Measurements from ENCODE around the gene XRCC2.
"Not testable (repeated sequence)": the region's sequence is repeated elsewhere in the genome, so short reads cannot be mapped to it uniquely, and the experiment has no call there.

Gene XRCC2

GRCh38 chr7:152675759-152676636 lies at the start of gene XRCC2:
Gene XRCC2 (minus strand): TSS chr7:152676141. CDS start chr7:152676079, 62 bp downstream.
- DNase-seq (ENCODE audit: low read depth, low spot score) = peak; percentile 38

- DNase-seq (ENCODE audit: low read depth, low spot score) = no peak
These were observed 47.4 kb upstream of the XRCC2 start for GRCh38 chr7:152723364-152723763.

- DNase-seq (ENCODE audit: low read depth, low spot score) = not testable (repeated sequence)
These were observed 36.6 kb upstream of the XRCC2 start for GRCh38 chr7:152712412-152713042.

- no peak for DNase-seq (ENCODE audit: low read depth, low spot score)
These were observed 35.6 kb upstream of the XRCC2 start for GRCh38 chr7:152711444-152711944.

GRCh38 chr7:152710153-152710442 lies 34.2 kb upstream of the XRCC2 start:
- DNase-seq (ENCODE audit: low read depth, low spot score) = no peak

GRCh38 chr7:152709287-152710152 lies 33.6 kb upstream of the XRCC2 start:
- no peak for DNase-seq (ENCODE audit: low read depth, low spot score)

GRCh38 chr7:152704796-152705384 lies 28.9 kb upstream of the XRCC2 start:
- no peak for DNase-seq (ENCODE audit: low read depth, low spot score)

GRCh38 chr7:152699079-152699478 lies 23.1 kb upstream of the XRCC2 start:
- DNase-seq (ENCODE audit: low read depth, low spot score) = no peak

- not testable (repeated sequence) for DNase-seq (ENCODE audit: low read depth, low spot score)
These were observed 21.5 kb upstream of the XRCC2 start for GRCh38 chr7:152697268-152697974.

- DNase-seq (ENCODE audit: low read depth, low spot score) = not testable (repeated sequence)
These were observed 16.3 kb upstream of the XRCC2 start for GRCh38 chr7:152692196-152692595.

GRCh38 chr7:152683297-152683696 lies 7.4 kb upstream of the XRCC2 start:
- no peak for DNase-seq (ENCODE audit: low read depth, low spot score)

GRCh38 chr7:152677808-152678670 lies 2.1 kb upstream of the XRCC2 start:
- no peak for DNase-seq (ENCODE audit: low read depth, low spot score)

GRCh38 chr7:152674860-152675758 lies 832 bp downstream of the XRCC2 start:
- DNase-seq (ENCODE audit: low read depth, low spot score) = no peak

- DNase-seq (ENCODE audit: low read depth, low spot score) = no peak
These were observed 2.0 kb downstream of the XRCC2 start for GRCh38 chr7:152673897-152674296.

- DNase-seq (ENCODE audit: low read depth, low spot score) = no peak
These were observed 3.3 kb downstream of the XRCC2 start for GRCh38 chr7:152672626-152673025.

GRCh38 chr7:152669758-152670157 lies 6.2 kb downstream of the XRCC2 start:
- no peak for DNase-seq (ENCODE audit: low read depth, low spot score)

GRCh38 chr7:152668975-152669374 lies 7.0 kb downstream of the XRCC2 start:
- no peak for DNase-seq (ENCODE audit: low read depth, low spot score)

GRCh38 chr7:152667958-152668357 lies 8.0 kb downstream of the XRCC2 start:
- no peak for DNase-seq (ENCODE audit: low read depth, low spot score)

GRCh38 chr7:152666078-152666477 lies 9.9 kb downstream of the XRCC2 start:
- DNase-seq (ENCODE audit: low read depth, low spot score) = no peak
